Measurements from ENCODE around the gene PCK2.

The PCK2 gene

GRCh38 chr14:24141097-24141880, 47.2 kb downstream of the PCK2 start, which contains the start of gene EMC9 (continued):
- TF ChIP-seq ZNF521 (tag by site-specific recombination; IDR thresholded peaks at IDR 0.05) (no peak), ZNF664 (tag by site-specific recombination; IDR thresholded peaks at IDR 0.05) (no peak), ZNF350 (tag by site-specific recombination; IDR thresholded peaks at IDR 0.05) (no peak), ZBTB6 (tag by site-specific recombination; IDR thresholded peaks at IDR 0.05) (0 out of 2 replicates have a peak, but pooled peaks have one; percentile 47), ZNF560 (tag by site-specific recombination; IDR thresholded peaks at IDR 0.05; ENCODE audit: borderline replicate concordance) (no peak), ZNF639 (tag by site-specific recombination; IDR thresholded peaks at IDR 0.05) (peak; percentile 73; the same call in 1 of the 2 replicates), ZNF138 (tag by site-specific recombination; IDR thresholded peaks at IDR 0.05; ENCODE audit: borderline replicate concordance) (no peak), KLF8 (tag by site-specific recombination; IDR thresholded peaks at IDR 0.05) (peak; percentile 91), ZNF433 (tag by site-specific recombination; IDR thresholded peaks at IDR 0.05; ENCODE audit: low read depth) (no peak), ZNF624 (tag by site-specific recombination; IDR thresholded peaks at IDR 0.05) (no peak), ZNF221 (tag by site-specific recombination; IDR thresholded peaks at IDR 0.05; ENCODE audit: borderline replicate concordance) (no peak), GFI1B (tag by site-specific recombination; IDR thresholded peaks at IDR 0.05) (no peak), ZNF530 (tag by site-specific recombination; IDR thresholded peaks at IDR 0.05; ENCODE audit: low read depth) (no peak), ZNF544 (tag by site-specific recombination; IDR thresholded peaks at IDR 0.05) (no peak), ZFP3 (tag by site-specific recombination; IDR thresholded peaks at IDR 0.05; ENCODE audit: low read depth) (no peak), ZNF121 (tag by site-specific recombination; IDR thresholded peaks at IDR 0.05) (peak; percentile 54; the same call in 1 of the 2 replicates), SP2 (tag by site-specific recombination; IDR thresholded peaks at IDR 0.05) (peak; percentile 94), ZSCAN30 (tag by site-specific recombination; IDR thresholded peaks at IDR 0.05) (peak; percentile 94), ZNF555 (tag by site-specific recombination; conservative IDR thresholded peaks at IDR 0.05) (no peak), ELK4 (IDR thresholded peaks at IDR 0.05; ENCODE audit: borderline replicate concordance, low read depth, low read length) (no peak), ZNF792 (tag by site-specific recombination; IDR thresholded peaks at IDR 0.05) (no peak; the same call in 1 of the 2 replicates), PRDM6 (tag by site-specific recombination; IDR thresholded peaks at IDR 0.05) (no peak), PRDM2 (tag by site-specific recombination; IDR thresholded peaks at IDR 0.05; ENCODE audit: borderline replicate concordance) (no peak), ZNF19 (tag by site-specific recombination; IDR thresholded peaks at IDR 0.05; ENCODE audit: low read depth) (no peak), ZBTB1 (tag by site-specific recombination; IDR thresholded peaks at IDR 0.05) (no peak), ZNF843 (tag by site-specific recombination; IDR thresholded peaks at IDR 0.05) (0 out of 2 replicates have a peak, but pooled peaks have one; percentile 70), GLIS2 (tag by site-specific recombination; IDR thresholded peaks at IDR 0.05) (peak; percentile 91), ZNF10 (tag by site-specific recombination; IDR thresholded peaks at IDR 0.05) (peak; percentile 53; the same call in 1 of the 2 replicates)

Measured in HEK293 (cell line).